Breast epithelium (tissue), 4 donors: ENCODE measurements around the gene NECTIN1. TPM values are rescaled to one million over a fixed set of nuclear protein-coding genes. Genes with fewer than 3 reads are reported as not detected.

Experiments
- DNase-seq, 2 donors: peaks; one replicate each; pipeline ENCODE4 v3.0.0-alpha.2; 2019; ENCODE audit warnings: low spot score in 2 of 2
- H3K27ac ChIP-seq, 2 donors: fragments of 200-600 bp; sonication (generic) in 1 of 2; one replicate each; pipeline ENCODE4 v1.5.1; 2016 to 2019; ENCODE audit warnings: mild to moderate bottlenecking in 1 of 2
- H3K27me3 ChIP-seq, 2 donors: fragments of 200-600 bp; sonication (generic) in 1 of 2; one replicate each; pipeline versions ENCODE4 v1.5.1 to v1.6.0; 2017 to 2019; ENCODE audit warnings: control low read depth in 1 of 2, mild to moderate bottlenecking in 1 of 2
- H3K36me3 ChIP-seq: fragments of 200-600 bp; one replicate; pipeline ENCODE4 v1.5.1; 2019
- H3K4me1 ChIP-seq, 2 donors: fragments of 200-600 bp; sonication (generic); one replicate each; pipeline ENCODE4 v1.5.1; 2016 to 2019; ENCODE audit warnings: control low read depth in 1 of 2
- H3K4me3 ChIP-seq, 3 donors: fragments of 200-600 bp; sonication (generic); 1 replicate in 2 of 3; 2 replicates in 1 of 3; pipeline ENCODE4 v1.5.1; 2016 to 2019; ENCODE audit warnings: mild to moderate bottlenecking in 3 of 3, moderate library complexity in 2 of 3
- H3K9me3 ChIP-seq, 2 donors: fragments of 200-600 bp; sonication (generic) in 1 of 2; one replicate each; pipeline ENCODE4 v1.5.1; 2016 to 2019; ENCODE audit warnings: control low read depth in 1 of 2
- CTCF ChIP-seq, 3 donors: fragments of 450-650 bp; IDR thresholded peaks; one replicate each; pipeline ENCODE4 v1.5.1; 2016 to 2017; ENCODE audit warnings: antibody characterized with exemption in 3 of 3, mild to moderate bottlenecking in 3 of 3, moderate library complexity in 3 of 3
- POLR2A ChIP-seq: fragments of 450-650 bp; IDR thresholded peaks from one replicate; pipeline ENCODE4 v1.6.1; 2016; ENCODE audit warnings: antibody characterized with exemption, mild to moderate bottlenecking, moderate library complexity
- POLR2AphosphoS5 ChIP-seq, 3 donors: sonication (generic); formaldehyde crosslinking; IDR thresholded peaks; one replicate each; pipeline ENCODE4 v1.6.1; 2017; ENCODE audit warnings: antibody characterized with exemption in 3 of 3
- intact Hi-C: fragments of 100-400 bp; cut with DNase I; formaldehyde crosslinking; loops from one replicate; pipeline ENCODE4 v1.15.1; 2023; ENCODE audit warnings: low total_unique reads
- total RNA-seq, 3 donors: library from RNA; depleted of rRNA; stranded (reverse); fragments of >200 nt; gene quantifications; one replicate each; pipeline ENCODE4 v1.1.0, GENCODE V29; 2016

Gene NECTIN1
- total RNA-seq, 3 donors from 2014 or later = 2.6 to 6.6 (median 4.5) TPM

GRCh38 chr11:119612814-119613213 is 116.2 kb downstream of the NECTIN1 start:
- Histone ChIP-seq H3K4me3 (no peak overlapping the region), H3K27ac (no peak overlapping the region), H3K36me3 (no peaks in the 10 kb centered on the region), H3K4me1 (no peaks in the 10 kb centered on the region), H3K9me3 (no peaks in the 10 kb centered on the region), H3K27me3 (peaks cover 0 to 4% of the 10 kb centered on the region in 2 donors)
- intact Hi-C loops = loop anchor here (1.0 kb wide), 1 partner anchor 34 kb away; no protein-coding TSS in a partner anchor
- TF ChIP-seq POLR2AphosphoS5 (IDR thresholded peaks at IDR 0.05) (no peak), CTCF (IDR thresholded peaks at IDR 0.05) (no peak), POLR2A (no peak)
- DNase-seq = no peak

- Histone ChIP-seq H3K36me3 (no peaks in the 10 kb centered on the region), H3K27ac (no peak overlapping the region), H3K9me3 (no peaks in the 10 kb centered on the region), H3K27me3 (peaks cover 0 to 4% of the 10 kb centered on the region in 2 donors), H3K4me3 (no peak overlapping the region), H3K4me1 (no peaks in the 10 kb centered on the region)
- intact Hi-C loops = no loop called here
- TF ChIP-seq POLR2A (no peak), POLR2AphosphoS5 (IDR thresholded peaks at IDR 0.05) (no peak), CTCF (IDR thresholded peaks at IDR 0.05) (no peak)
- no peak for DNase-seq
Observed at GRCh38 chr11:119610836-119611426, 118.1 kb downstream of the NECTIN1 start.

GRCh38 chr11:119608781-119609180 is 120.2 kb downstream of the NECTIN1 start:
- Histone ChIP-seq H3K4me1 (no peaks in the 10 kb centered on the region), H3K4me3 (no peak overlapping the region), H3K27me3 (peaks cover 0 to 4% of the 10 kb centered on the region in 2 donors), H3K36me3 (no peaks in the 10 kb centered on the region), H3K27ac (no peak overlapping the region), H3K9me3 (no peaks in the 10 kb centered on the region)
- intact Hi-C loops = no loop called here
- DNase-seq = no peak
- TF ChIP-seq POLR2AphosphoS5 (IDR thresholded peaks at IDR 0.05) (no peak), POLR2A (no peak), CTCF (IDR thresholded peaks at IDR 0.05) (no peak)

- intact Hi-C loops = no loop called here
- Histone ChIP-seq H3K36me3 (no peaks in the 10 kb centered on the region), H3K4me3 (no peak overlapping the region), H3K27ac (no peak overlapping the region), H3K27me3 (peaks cover 0 to 4% of the 10 kb centered on the region in 2 donors), H3K9me3 (no peaks in the 10 kb centered on the region), H3K4me1 (no peaks in the 10 kb centered on the region)
- no peak for TF ChIP-seq POLR2A
- TF ChIP-seq CTCF (IDR thresholded peaks at IDR 0.05) = no peak
- no peak for TF ChIP-seq POLR2AphosphoS5 (IDR thresholded peaks at IDR 0.05)
- DNase-seq = no peak
Observed at GRCh38 chr11:119608201-119608600, 120.8 kb downstream of the NECTIN1 start.

GRCh38 chr11:119607726-119608125 is 121.3 kb downstream of the NECTIN1 start:
- DNase-seq = no peak
- no peaks in the 10 kb centered on the region for H3K4me1 ChIP-seq
- H3K27ac ChIP-seq = no peak overlapping the region
- H3K4me3 ChIP-seq = no peak overlapping the region
- intact Hi-C loops = no loop called here
- H3K36me3 ChIP-seq = no peaks in the 10 kb centered on the region
- H3K9me3 ChIP-seq = no peaks in the 10 kb centered on the region
- TF ChIP-seq POLR2A (no peak), POLR2AphosphoS5 (IDR thresholded peaks at IDR 0.05) (no peak), CTCF (IDR thresholded peaks at IDR 0.05) (no peak)
- peaks cover 0 to 4% of the 10 kb centered on the region in 2 donors for H3K27me3 ChIP-seq
